Measurements from ENCODE around the gene ZNF423. TPM values are rescaled to one million over a fixed set of nuclear protein-coding genes. Genes with fewer than 3 reads are reported as not detected.
"Not testable (repeated sequence)": the region's sequence is repeated elsewhere in the genome, so short reads cannot be mapped to it uniquely, and the experiment has no call there.

ZNF423 gene
- total RNA-seq, 2 experiments from 2014 or later, result not detected

GRCh38 chr16:49563666-49564065 is 292.2 kb downstream of the ZNF423 start:
- POLR2A ChIA-PET, result no interaction called here
- no peak overlapping the region for H3K27ac Mint-ChIP-seq
- no peaks in the 10 kb centered on the region for H3K4me1 Mint-ChIP-seq (ENCODE audit: low read depth)
- H3K4me3 Mint-ChIP-seq, result no peak overlapping the region
- ATAC-seq (no peak), DNase-seq (no peak)
- H3K27me3 Mint-ChIP-seq (ENCODE audit: low read depth), result no peaks in the 10 kb centered on the region
- CTCF ChIA-PET, result no interaction called here
- no peaks in the 10 kb centered on the region for H3K36me3 Mint-ChIP-seq (ENCODE audit: low read depth)
- H3K9me3 Mint-ChIP-seq (ENCODE audit: insufficient read depth), result no peaks in the 10 kb centered on the region

GRCh38 chr16:49562894-49563293 is 293.0 kb downstream of the ZNF423 start:
- H3K36me3 Mint-ChIP-seq (ENCODE audit: low read depth); ATAC-seq; DNase-seq; H3K4me1 Mint-ChIP-seq (ENCODE audit: low read depth); H3K4me3 Mint-ChIP-seq; CTCF ChIA-PET; H3K27ac Mint-ChIP-seq; H3K9me3 Mint-ChIP-seq (ENCODE audit: insufficient read depth); H3K27me3 Mint-ChIP-seq (ENCODE audit: low read depth); POLR2A ChIA-PET: not testable (repeated sequence)

DNA sequence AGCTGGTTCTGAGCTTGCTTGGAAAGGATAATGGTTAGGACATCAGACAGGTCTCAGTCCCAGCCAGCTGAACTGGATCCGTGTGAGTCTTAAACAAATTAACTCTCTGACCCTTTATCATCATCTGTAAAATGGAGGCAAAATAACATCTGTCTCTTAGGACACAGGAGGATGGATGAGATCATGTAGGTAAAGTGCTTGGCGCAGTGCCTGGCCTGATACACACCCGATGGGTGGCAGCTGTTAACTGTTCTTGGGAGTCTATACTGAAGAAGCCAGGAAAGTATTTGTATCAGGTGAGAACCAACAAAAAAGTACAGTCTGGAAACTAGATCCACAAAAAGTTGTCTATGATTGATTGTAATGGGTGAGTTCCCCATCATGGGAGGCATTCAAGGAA is 293.7 kb downstream of the ZNF423 start:
- DNase-seq (no peak), ATAC-seq (no peak)
- Mint-ChIP-seq H3K9me3 (ENCODE audit: insufficient read depth) (no peaks in the 10 kb centered on the region), H3K27ac (no peak overlapping the region), H3K4me1 (ENCODE audit: low read depth) (no peaks in the 10 kb centered on the region), H3K36me3 (ENCODE audit: low read depth) (no peaks in the 10 kb centered on the region), H3K27me3 (ENCODE audit: low read depth) (no peaks in the 10 kb centered on the region), H3K4me3 (no peak overlapping the region)
- CTCF ChIA-PET, result no interaction called here
- POLR2A ChIA-PET, result no interaction called here

- no peaks in the 10 kb centered on the region for H3K9me3 Mint-ChIP-seq (ENCODE audit: insufficient read depth)
- H3K4me3 Mint-ChIP-seq, result no peak overlapping the region
- no peaks in the 10 kb centered on the region for H3K4me1 Mint-ChIP-seq (ENCODE audit: low read depth)
- ChIA-PET POLR2A (no interaction called here), CTCF (no interaction called here)
- ATAC-seq, result no peak
- H3K36me3 Mint-ChIP-seq (ENCODE audit: low read depth), result no peaks in the 10 kb centered on the region
- no peaks in the 10 kb centered on the region for H3K27me3 Mint-ChIP-seq (ENCODE audit: low read depth)
- no peak for DNase-seq
- H3K27ac Mint-ChIP-seq, result no peak overlapping the region
Measured at GRCh38 chr16:49560004-49560830, 295.7 kb downstream of the ZNF423 start.

DNA sequence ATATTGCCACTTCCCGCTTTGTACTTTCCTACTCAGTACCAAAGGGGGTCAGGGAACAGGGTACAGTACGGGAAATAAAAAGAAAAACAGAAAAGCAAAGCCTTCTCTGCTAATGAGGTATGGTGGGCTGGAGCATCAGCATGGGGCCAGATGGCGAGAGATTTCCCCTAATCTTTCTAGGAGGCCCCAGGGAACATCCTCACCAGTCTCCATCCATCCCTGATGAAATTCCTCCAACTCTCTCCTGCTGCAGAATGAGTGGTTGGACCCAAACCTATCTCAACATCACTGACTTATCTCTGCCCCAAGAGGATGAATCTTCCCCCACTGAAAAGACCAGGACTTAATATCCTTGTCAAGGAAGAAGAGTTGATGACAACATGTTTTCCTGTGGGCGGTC is 296.7 kb downstream of the ZNF423 start:
- H3K27ac Mint-ChIP-seq, result no peak overlapping the region
- CTCF ChIA-PET, result no interaction called here
- POLR2A ChIA-PET, result no interaction called here

DNA sequence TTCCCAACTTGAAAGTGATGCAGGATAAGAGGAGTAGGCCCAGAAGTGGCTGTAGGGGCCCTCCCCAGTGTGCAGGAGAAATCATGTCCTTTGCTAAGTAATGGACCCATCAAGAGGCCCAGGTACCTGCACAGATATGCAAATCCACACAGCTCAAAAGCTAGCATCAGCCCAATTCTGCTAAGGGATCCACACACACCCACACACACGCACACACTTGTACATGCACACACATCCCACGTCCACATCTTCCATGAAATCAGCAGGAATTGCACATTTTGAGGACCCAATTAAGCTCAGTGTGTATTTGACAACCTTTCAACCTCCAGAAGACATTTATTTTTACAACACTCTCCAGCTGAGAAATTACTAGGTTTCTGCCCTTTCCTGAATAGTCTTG is 297.5 kb downstream of the ZNF423 start:
- Mint-ChIP-seq H3K36me3 (ENCODE audit: low read depth) (no peaks in the 10 kb centered on the region), H3K4me1 (ENCODE audit: low read depth) (no peaks in the 10 kb centered on the region), H3K9me3 (ENCODE audit: insufficient read depth) (no peaks in the 10 kb centered on the region), H3K27ac (no peak overlapping the region), H3K4me3 (no peak overlapping the region), H3K27me3 (ENCODE audit: low read depth) (no peaks in the 10 kb centered on the region)
- DNase-seq (no peak), ATAC-seq (no peak)
- CTCF ChIA-PET, result no interaction called here
- POLR2A ChIA-PET, result no interaction called here

More for the DNA sequence above, 296.7 kb downstream of the ZNF423 start:
- H3K27me3 Mint-ChIP-seq (ENCODE audit: low read depth), result no peaks in the 10 kb centered on the region
- H3K36me3 Mint-ChIP-seq (ENCODE audit: low read depth), result no peaks in the 10 kb centered on the region
- ATAC-seq, result no peak
- no peaks in the 10 kb centered on the region for H3K4me1 Mint-ChIP-seq (ENCODE audit: low read depth)
- no peak for DNase-seq
- H3K9me3 Mint-ChIP-seq (ENCODE audit: insufficient read depth), result no peaks in the 10 kb centered on the region
- no peak overlapping the region for H3K4me3 Mint-ChIP-seq

DNA sequence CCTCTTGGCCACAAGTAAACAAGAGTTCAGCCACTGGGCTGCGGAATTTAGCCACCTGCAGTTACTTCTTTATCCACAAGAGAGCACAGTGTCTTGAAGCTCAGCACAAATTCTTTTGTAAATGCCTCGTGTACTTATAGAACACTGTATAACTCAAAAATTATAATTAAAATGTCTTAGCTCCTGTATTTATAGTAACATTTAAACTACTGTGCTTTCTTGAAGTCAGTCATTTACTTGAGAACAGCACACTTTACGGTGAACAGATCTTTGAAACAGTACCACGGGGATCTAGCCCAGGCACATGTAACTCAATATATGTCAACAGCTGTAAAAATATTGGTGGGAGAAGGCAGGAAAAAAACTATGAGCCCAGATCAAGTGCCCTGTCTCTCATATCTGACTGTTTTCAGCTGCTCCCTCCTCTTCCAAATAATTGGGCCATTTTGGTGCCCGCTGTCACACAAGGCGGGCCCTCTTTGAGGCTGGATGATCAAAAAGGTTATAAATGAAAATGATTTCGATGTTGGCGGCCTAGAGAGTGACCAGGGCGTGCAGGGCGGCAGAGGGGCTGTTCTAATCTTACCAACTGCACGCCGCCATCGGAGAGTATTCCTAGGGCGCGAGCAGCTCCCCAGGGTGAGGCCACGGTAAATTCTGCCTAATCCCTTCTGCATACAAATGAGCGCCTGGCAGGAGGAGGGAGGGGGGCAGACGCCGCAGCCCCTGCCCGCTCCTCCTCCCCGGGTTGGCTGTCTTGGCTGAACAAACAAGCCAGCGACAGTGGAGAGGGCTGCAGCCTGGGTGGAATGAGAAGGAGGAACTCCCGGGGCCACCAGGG is 299.1 kb downstream of the ZNF423 start:
- no peaks in the 10 kb centered on the region for H3K36me3 Mint-ChIP-seq (ENCODE audit: low read depth)
- CTCF ChIA-PET, result no interaction called here
- H3K4me1 Mint-ChIP-seq (ENCODE audit: low read depth), result no peaks in the 10 kb centered on the region
- H3K9me3 Mint-ChIP-seq (ENCODE audit: insufficient read depth), result no peaks in the 10 kb centered on the region
- ATAC-seq (no peak), DNase-seq (no peak)
- no peak overlapping the region for H3K4me3 Mint-ChIP-seq
- POLR2A ChIA-PET, result no interaction called here
- H3K27ac Mint-ChIP-seq, result no peak overlapping the region
- no peaks in the 10 kb centered on the region for H3K27me3 Mint-ChIP-seq (ENCODE audit: low read depth)

- DNase-seq (no peak), ATAC-seq (no peak)
- Mint-ChIP-seq H3K27me3 (ENCODE audit: low read depth) (no peaks in the 10 kb centered on the region), H3K9me3 (ENCODE audit: insufficient read depth) (no peaks in the 10 kb centered on the region), H3K4me3 (no peak overlapping the region), H3K4me1 (ENCODE audit: low read depth) (no peaks in the 10 kb centered on the region), H3K36me3 (ENCODE audit: low read depth) (no peaks in the 10 kb centered on the region), H3K27ac (no peak overlapping the region)
- POLR2A ChIA-PET, result no interaction called here
- CTCF ChIA-PET, result no interaction called here
Measured at GRCh38 chr16:49556249-49556605, 299.7 kb downstream of the ZNF423 start.

DNA sequence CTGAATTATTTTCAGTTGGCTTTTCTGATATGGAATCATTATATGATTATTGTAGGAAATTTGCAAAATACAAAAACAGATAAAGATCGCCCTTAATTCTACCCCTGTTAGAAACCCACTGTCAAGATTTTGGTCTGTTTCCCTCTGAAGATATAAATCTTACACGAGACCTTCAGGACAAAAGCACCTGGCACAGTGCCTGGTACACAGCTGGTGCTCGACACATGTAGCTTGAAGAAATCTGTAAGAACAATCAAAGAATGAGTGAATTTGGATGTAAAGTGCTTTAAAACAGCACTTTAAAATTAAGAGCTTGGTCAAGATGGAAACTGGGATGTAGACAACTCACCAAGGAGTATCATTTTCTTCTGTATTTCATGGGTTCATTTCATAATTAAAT is 301.2 kb downstream of the ZNF423 start:
- Mint-ChIP-seq H3K4me3 (no peak overlapping the region), H3K36me3 (ENCODE audit: low read depth) (no peaks in the 10 kb centered on the region), H3K4me1 (ENCODE audit: low read depth) (no peaks in the 10 kb centered on the region), H3K27ac (no peak overlapping the region), H3K27me3 (ENCODE audit: low read depth) (no peaks in the 10 kb centered on the region), H3K9me3 (ENCODE audit: insufficient read depth) (no peaks in the 10 kb centered on the region)
- DNase-seq (no peak), ATAC-seq (no peak)
- ChIA-PET POLR2A (no interaction called here), CTCF (no interaction called here)

- Mint-ChIP-seq H3K36me3 (ENCODE audit: low read depth) (no peaks in the 10 kb centered on the region), H3K27me3 (ENCODE audit: low read depth) (no peaks in the 10 kb centered on the region), H3K4me1 (ENCODE audit: low read depth) (no peaks in the 10 kb centered on the region), H3K27ac (no peak overlapping the region), H3K9me3 (ENCODE audit: insufficient read depth) (no peaks in the 10 kb centered on the region), H3K4me3 (no peak overlapping the region)
- ChIA-PET POLR2A (no interaction called here), CTCF (no interaction called here)
- ATAC-seq (no peak), DNase-seq (no peak)
Measured at GRCh38 chr16:49552313-49552928, 303.5 kb downstream of the ZNF423 start.

GRCh38 chr16:49550666-49551065 is 305.2 kb downstream of the ZNF423 start:
- no peak overlapping the region for H3K27ac Mint-ChIP-seq
- no peaks in the 10 kb centered on the region for H3K9me3 Mint-ChIP-seq (ENCODE audit: insufficient read depth)
- no peaks in the 10 kb centered on the region for H3K4me1 Mint-ChIP-seq (ENCODE audit: low read depth)
- H3K36me3 Mint-ChIP-seq (ENCODE audit: low read depth), result no peaks in the 10 kb centered on the region
- CTCF ChIA-PET, result no interaction called here
- ATAC-seq, result no peak
- H3K27me3 Mint-ChIP-seq (ENCODE audit: low read depth), result no peaks in the 10 kb centered on the region
- H3K4me3 Mint-ChIP-seq, result no peak overlapping the region
- POLR2A ChIA-PET, result no interaction called here
- no peak for DNase-seq

- POLR2A ChIA-PET, result no interaction called here
- H3K4me3 Mint-ChIP-seq, result no peak overlapping the region
- H3K4me1 Mint-ChIP-seq (ENCODE audit: low read depth), result no peaks in the 10 kb centered on the region
- CTCF ChIA-PET, result no interaction called here
- ATAC-seq (no peak), DNase-seq (no peak)
- no peak overlapping the region for H3K27ac Mint-ChIP-seq
- no peaks in the 10 kb centered on the region for H3K9me3 Mint-ChIP-seq (ENCODE audit: insufficient read depth)
- H3K36me3 Mint-ChIP-seq (ENCODE audit: low read depth), result no peaks in the 10 kb centered on the region
- no peaks in the 10 kb centered on the region for H3K27me3 Mint-ChIP-seq (ENCODE audit: low read depth)
Measured at GRCh38 chr16:49550140-49550539, 305.8 kb downstream of the ZNF423 start.

All from activated CD8-positive, alpha-beta T cell treated with anti-CD3 and anti-CD28 coated beads, Interleukin-2, amount 10 ng/mL, durations not matched to agents 7 days and 5 days (primary cell).